H1 (cell line): ENCODE results near the gene POLR3C. TPM values are rescaled to one million over a fixed set of nuclear protein-coding genes. Genes with fewer than 3 reads are reported as not detected.

Experiments used
- CTCF ChIA-PET: fragments of 300-600 bp; sonication (Branson Sonifier 250); formaldehyde crosslinking; loops from one replicate; lab custom pipeline; 2021; ENCODE audit not compliant: partially characterized antibody; lab: Charles Lee
- POLR2A ChIA-PET: fragments of 300-600 bp; sonication (Branson Sonifier 250); formaldehyde crosslinking; loops from one replicate; lab custom pipeline; 2021; ENCODE audit warnings: inconsistent platforms; ENCODE audit not compliant: partially characterized antibody; lab: Charles Lee
- DNase-seq, 2 experiments: peaks; one replicate each; pipeline versions ENCODE4 v3.0.0 to v3.0.0-alpha.2; 2010 to 2022; ENCODE audit warnings: low spot score in 2 of 2, low read depth in 1 of 2, mixed read lengths in 1 of 2
- FAIRE-seq: peaks from 2 replicates; lab custom pipeline; 2011; peaks lifted over from hg19 to GRCh38; lab: Jason Lieb, UNC
- H2AFZ ChIP-seq: 2 replicates; pipeline ENCODE4 v1.8.1; 2012; ENCODE audit warnings: low read length, inconsistent platforms
- H2AK5ac ChIP-seq: 2 replicates; pipeline ENCODE4 v1.6.1; 2013; ENCODE audit warnings: low read depth, low read length
- H2BK120ac ChIP-seq: replicated peaks from 2 replicates; pipeline ENCODE3; 2013; ENCODE audit warnings: low read depth, low read length, inconsistent platforms
- H2BK12ac ChIP-seq: 2 replicates; pipeline ENCODE4 v1.6.1; 2013; ENCODE audit warnings: low read depth, low read length
- H2BK15ac ChIP-seq: 2 replicates; pipeline ENCODE4 v1.6.1; 2013; ENCODE audit warnings: low read length
- H2BK20ac ChIP-seq: 2 replicates; pipeline ENCODE4 v1.6.1; 2013; ENCODE audit warnings: low read length
- H2BK5ac ChIP-seq: 2 replicates; pipeline ENCODE4 v1.6.1; 2013; ENCODE audit warnings: low read depth, low read length
- H3K14ac ChIP-seq: 2 replicates; pipeline ENCODE4 v1.6.1; 2013; ENCODE audit warnings: inconsistent platforms; ENCODE audit not compliant: insufficient read length
- H3K18ac ChIP-seq: 2 replicates; pipeline ENCODE4 v1.6.1; 2013; ENCODE audit warnings: low read length; ENCODE audit errors: extremely low read depth
- H3K23ac ChIP-seq: 2 replicates; pipeline ENCODE4 v1.6.1; 2013; ENCODE audit warnings: inconsistent platforms; ENCODE audit not compliant: insufficient read length
- H3K23me2 ChIP-seq: 2 replicates; pipeline ENCODE4 v1.6.1; 2013; ENCODE audit warnings: low read depth, low read length
- H3K27ac ChIP-seq: 2 replicates; pipeline ENCODE4 v1.6.1; 2011; ENCODE audit warnings: low read depth, low read length, inconsistent platforms
- H3K27me3 ChIP-seq, 4 experiments: replicated peaks in 1 of 4; 1 replicate in 1 of 4; 2 replicates in 3 of 4; pipeline versions ENCODE4 v1.6.1 to v1.8.1; 2011 to 2013; ENCODE audit warnings: low read length in 3 of 4, mild to moderate bottlenecking in 3 of 4, inconsistent platforms in 2 of 4, mixed read lengths in 2 of 4, moderate library complexity in 1 of 4; ENCODE audit not compliant: control insufficient read depth in 3 of 4, insufficient read depth in 3 of 4; ENCODE audit errors: extremely low read depth in 1 of 4
- H3K36me3 ChIP-seq, 4 experiments: 2 replicates each; pipeline versions ENCODE4 v1.6.1 to v1.8.1; 2011 to 2013; ENCODE audit warnings: mild to moderate bottlenecking in 4 of 4, low read length in 3 of 4, moderate library complexity in 2 of 4, control low read depth in 1 of 4, inconsistent platforms in 1 of 4; ENCODE audit not compliant: insufficient read depth in 4 of 4, control insufficient read depth in 2 of 4
- H3K4ac ChIP-seq: replicated peaks from 2 replicates; pipeline ENCODE3; 2013; ENCODE audit warnings: low read length, low read depth, mixed read lengths, inconsistent platforms; ENCODE audit not compliant: insufficient read length
- H3K4me1 ChIP-seq, 4 experiments: replicated peaks in 1 of 4; 1 replicate in 1 of 4; 2 replicates in 3 of 4; pipeline versions ENCODE4 v1.6.1 to v1.8.1; 2011 to 2013; ENCODE audit warnings: low read length in 3 of 4, inconsistent platforms in 2 of 4, mixed read lengths in 1 of 4; ENCODE audit not compliant: insufficient read depth in 4 of 4, control insufficient read depth in 3 of 4
- H3K4me2 ChIP-seq, 2 experiments: 2 replicates each; pipeline versions ENCODE4 v1.6.1 to v1.8.1; 2011 to 2013; ENCODE audit warnings: low read depth in 2 of 2, low read length in 2 of 2, control low read depth in 1 of 2, inconsistent platforms in 1 of 2, mild to moderate bottlenecking in 1 of 2; ENCODE audit not compliant: insufficient read depth in 1 of 2
- H3K4me3 ChIP-seq, 4 experiments: fragments of 200-600, 300-600 bp in 1 of 4; sonication (generic), shearing (Covaris generic), sonication (Bioruptor Twin) in 1 of 4; 2 replicates each; pipeline versions ENCODE4 v1.5.1 to v1.8.1; 2011 to 2016; ENCODE audit warnings: low read length in 4 of 4, low read depth in 3 of 4, control low read depth in 2 of 4, inconsistent platforms in 2 of 4, mild to moderate bottlenecking in 2 of 4, mixed read lengths in 1 of 4, moderate library complexity in 1 of 4; ENCODE audit not compliant: insufficient read depth in 2 of 4; ENCODE audit errors: extremely low read depth in 1 of 4
- H3K56ac ChIP-seq: replicated peaks from 2 replicates; pipeline ENCODE3; 2013; ENCODE audit warnings: low read depth, mild to moderate bottlenecking, mixed read lengths, low read length, inconsistent platforms; ENCODE audit not compliant: insufficient read length
- H3K79me1 ChIP-seq: 2 replicates; pipeline ENCODE4 v1.6.1; 2013; ENCODE audit warnings: low read depth, low read length, control low read depth
- H3K79me2 ChIP-seq, 2 experiments: 2 replicates each; pipeline versions ENCODE4 v1.6.1 to v1.8.1; 2012 to 2013; ENCODE audit warnings: low read length in 2 of 2, mild to moderate bottlenecking in 2 of 2, inconsistent platforms in 1 of 2; ENCODE audit not compliant: insufficient read depth in 2 of 2, control insufficient read depth in 1 of 2
- H3K9ac ChIP-seq, 4 experiments: replicated peaks in 1 of 4; 1 replicate in 1 of 4; 2 replicates in 3 of 4; pipeline versions ENCODE4 v1.6.1 to v1.8.1; 2011 to 2013; ENCODE audit warnings: low read depth in 3 of 4, low read length in 3 of 4, control low read depth in 2 of 4, mild to moderate bottlenecking in 2 of 4, moderate library complexity in 2 of 4, inconsistent platforms in 1 of 4; ENCODE audit errors: extremely low read depth in 1 of 4
- H3K9me3 ChIP-seq, 2 experiments: 2 replicates each; pipeline versions ENCODE4 v1.6.1 to v1.8.1; 2012 to 2013; ENCODE audit warnings: mild to moderate bottlenecking in 2 of 2, moderate library complexity in 2 of 2, control low read depth in 1 of 2, inconsistent platforms in 1 of 2, low read depth in 1 of 2, low read length in 1 of 2, mixed read lengths in 1 of 2; ENCODE audit not compliant: insufficient read depth in 2 of 2
- H4K20me1 ChIP-seq, 2 experiments: replicated peaks in 1 of 2; 2 replicates each; pipeline versions ENCODE3 to v1.8.1; 2011 to 2013; ENCODE audit warnings: inconsistent platforms in 2 of 2, low read length in 2 of 2, mild to moderate bottlenecking in 1 of 2; ENCODE audit not compliant: insufficient read depth in 2 of 2, control insufficient read depth in 1 of 2
- H4K5ac ChIP-seq: 2 replicates; pipeline ENCODE4 v1.6.1; 2013; ENCODE audit warnings: low read length, low read depth, mixed read lengths, inconsistent platforms; ENCODE audit not compliant: insufficient read length
- H4K8ac ChIP-seq: 2 replicates; pipeline ENCODE4 v1.8.0; 2013; ENCODE audit warnings: mild to moderate bottlenecking, moderate library complexity, low read length, inconsistent platforms; ENCODE audit not compliant: insufficient read depth; ENCODE audit errors: extremely low read depth
- H4K91ac ChIP-seq: replicated peaks from 2 replicates; pipeline ENCODE3; 2013; ENCODE audit warnings: low read length, mixed read lengths, inconsistent platforms; ENCODE audit not compliant: insufficient read length
- BRCA1 ChIP-seq: IDR thresholded peaks from 2 replicates; pipeline ENCODE4 v1.6.1; 2012; ENCODE audit warnings: low read depth, low read length, improper control_type of control experiment
- CBX5 ChIP-seq: fragments of 300-800, 300-1000 bp; sonication (generic); IDR thresholded peaks from 2 replicates; pipeline ENCODE4 v1.7.1; 2016; ENCODE audit warnings: antibody characterized with exemption, low read length, low read depth
- EP300 ChIP-seq, 2 experiments: IDR thresholded peaks; 1 replicate in 1 of 2; 2 replicates in 1 of 2; pipeline ENCODE4 v1.6.1; 2011 to 2012; ENCODE audit warnings: low read depth in 2 of 2, low read length in 2 of 2, mild to moderate bottlenecking in 2 of 2, borderline replicate concordance in 1 of 2, inconsistent platforms in 1 of 2, moderate library complexity in 1 of 2
- FOSL1 ChIP-seq: IDR thresholded peaks from 2 replicates; pipeline ENCODE4 v1.6.1; 2011; ENCODE audit warnings: mild to moderate bottlenecking, low read depth, low read length, moderate library complexity; ENCODE audit not compliant: insufficient read depth
- HDAC6 ChIP-seq: IDR thresholded peaks from one replicate; pipeline ENCODE4 v1.7.1; 2012; ENCODE audit warnings: low read depth, mild to moderate bottlenecking, inconsistent platforms, low read length, moderate library complexity
- KDM4A ChIP-seq: IDR thresholded peaks from one replicate; pipeline ENCODE4 v1.7.1; 2012; ENCODE audit warnings: low read depth, mild to moderate bottlenecking, moderate library complexity, low read length, inconsistent platforms; ENCODE audit not compliant: severe bottlenecking
- NRF1 ChIP-seq: IDR thresholded peaks from 2 replicates; pipeline ENCODE4 v1.6.1; 2011; ENCODE audit warnings: mild to moderate bottlenecking, low read depth, low read length, improper control_type of control experiment
- POLR2A ChIP-seq, 2 experiments: IDR thresholded peaks; 1 replicate in 1 of 2; 2 replicates in 1 of 2; pipeline ENCODE4 v1.6.1; 2011; ENCODE audit warnings: low read depth in 2 of 2, low read length in 2 of 2, mild to moderate bottlenecking in 2 of 2; ENCODE audit errors: control extremely low read depth in 1 of 2
- POU5F1 ChIP-seq: IDR thresholded peaks from 2 replicates; pipeline ENCODE4 v1.6.1; 2011; ENCODE audit warnings: low read depth, mild to moderate bottlenecking, low read length, moderate library complexity
- SIN3A ChIP-seq, 2 experiments: IDR thresholded peaks in 1 of 2; conservative IDR thresholded peaks in 1 of 2; 2 replicates each; pipeline ENCODE4 v1.6.1; 2011 to 2012; ENCODE audit warnings: low read length in 2 of 2, improper control_type of control experiment in 1 of 2, low read depth in 1 of 2, mild to moderate bottlenecking in 1 of 2
- SP2 ChIP-seq: IDR thresholded peaks from 2 replicates; pipeline ENCODE4 v1.6.1; 2012; ENCODE audit warnings: mild to moderate bottlenecking, low read length, inconsistent platforms
- TCF12 ChIP-seq: IDR thresholded peaks from 2 replicates; pipeline ENCODE4 v1.6.1; 2011; ENCODE audit warnings: low read depth, mild to moderate bottlenecking, low read length
- WGBS, 2 experiments: shearing (Covaris generic) in 1 of 2; methylation state at CpG; one replicate each; pipeline versions ENCODE4 v1.1.6 to v1.1.7; 2013 to 2015; ENCODE audit warnings: low lambda C conversion rate in 2 of 2, mixed read lengths in 2 of 2, inconsistent platforms in 1 of 2, low coverage in 1 of 2, missing lambda C conversion rate in 1 of 2; ENCODE audit not compliant: insufficient replicate concordance in 2 of 2, insufficient coverage in 1 of 2, insufficient read length in 1 of 2; ENCODE audit errors: extremely low coverage in 1 of 2, missing lambda C conversion rate in 1 of 2; 5-methylcytosine and 5-hydroxymethylcytosine counted together
- polyA plus RNA-seq, 7 experiments: library from polyadenylated mRNA; depleted of rRNA in 3 of 7; stranded (reverse) in 5 of 7; unstranded in 2 of 7; fragments of >200 nt in 5 of 7; fragments of 200-250 nt in 2 of 7; gene quantifications; 1 replicate in 5 of 7; 2 replicates in 1 of 7; 4 replicates in 1 of 7; pipeline versions ENCODE4 v1.2.1 to v1.2.3, GENCODE V29; 2011 to 2013; ENCODE audit warnings: missing spikeins in 2 of 7, mixed read lengths in 2 of 7
- total RNA-seq: library from RNA; stranded (reverse); fragmentation: NEBNext Ultra II Directional; extraction: Animal tissue kit (Norgen Biotek cat#: 25700); gene quantifications from 2 replicates; pipeline ENCODE4 v1.2.1, GENCODE V29; 2021

POLR3C gene
- total and polyA plus RNA-seq, 2 of the 8 experiments (the other 6 are each of a cell fraction or from before 2014, with no cell fraction given): 26.8 TPM

DNA sequence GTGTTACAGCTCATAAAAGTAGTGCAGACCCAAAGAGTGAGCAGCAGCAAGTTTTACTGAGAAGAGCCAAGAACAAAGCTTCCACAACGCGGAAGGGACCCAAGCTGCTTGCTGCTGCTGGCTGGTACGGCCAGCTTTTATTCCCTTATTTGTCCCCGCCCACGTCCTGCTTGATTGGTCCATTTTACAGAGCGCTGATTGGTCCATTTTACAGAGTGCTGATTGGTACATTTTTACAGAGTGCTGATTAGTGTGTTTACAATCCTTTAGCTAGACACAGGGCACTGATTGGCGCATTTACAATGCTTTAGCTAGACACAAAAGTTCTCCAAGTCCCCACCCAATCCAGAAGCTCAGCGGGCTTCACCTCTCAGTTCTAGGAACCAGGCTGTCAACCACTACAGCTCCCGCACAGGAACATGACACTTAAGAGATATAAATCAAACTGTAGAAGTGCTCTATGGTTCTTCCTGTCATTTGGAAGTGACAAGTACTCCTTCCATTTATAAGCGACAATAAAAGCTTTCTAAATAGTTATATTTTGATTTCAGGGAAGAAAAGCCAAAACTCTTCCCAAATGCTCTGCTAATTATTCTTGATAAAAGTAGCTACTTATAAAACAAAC is 28.6 kb upstream of the POLR3C start:
- no peak overlapping the region for H3K4me2 ChIP-seq
- ChIA-PET CTCF (interaction anchor here (0.6 kb wide), 1 partner anchor 106 kb away, joined by 3 read pairs; no protein-coding TSS in a partner anchor), POLR2A (interaction anchor here (1.1 kb wide), 1 partner anchor 15 kb away, joined by 3 read pairs; no protein-coding TSS in a partner anchor)
- peaks cover 4% of the 10 kb centered on the region in 2 experiments; a peak in 1 of 4 replicates for H3K9me3 ChIP-seq
- H4K91ac ChIP-seq: no peak overlapping the region
- no peak overlapping the region for H3K18ac ChIP-seq
- H3K4me1 ChIP-seq: peaks cover 0 to 3% (median 0%) of the 10 kb centered on the region in 4 experiments; a peak in 2 of 7 replicates
- no peaks in the 10 kb centered on the region for H4K20me1 ChIP-seq
- no peak overlapping the region for H3K4ac ChIP-seq
- H3K79me2 ChIP-seq: 0 out of 4 replicates have a peak, but pooled peaks cover 0 to 3% of the 10 kb centered on the region in 2 experiments
- no peak overlapping the region for H3K4me3 ChIP-seq
- FAIRE-seq: no peak
- no peak overlapping the region for H2BK5ac ChIP-seq
- H3K9ac ChIP-seq: no peak overlapping the region
- peaks cover under 1% of the 10 kb centered on the region; the same call in 1 of the 2 replicates for H3K79me1 ChIP-seq
- no peak overlapping the region for H2BK15ac ChIP-seq
- H4K5ac ChIP-seq: no peak overlapping the region
- H3K56ac ChIP-seq: no peak overlapping the region
- no peak overlapping the region for H2BK12ac ChIP-seq
- no peak overlapping the region for H2AFZ ChIP-seq
- H2BK120ac ChIP-seq: no peak overlapping the region
- H4K8ac ChIP-seq: no peak overlapping the region
- H3K27ac ChIP-seq: no peak overlapping the region
- no peak overlapping the region for H2AK5ac ChIP-seq
- H3K36me3 ChIP-seq: no peaks in the 10 kb centered on the region; a peak in 1 of 8 replicates
- no peak for DNase-seq
- H3K23ac ChIP-seq: no peak overlapping the region
- H3K27me3 ChIP-seq: no peaks in the 10 kb centered on the region
- H3K23me2 ChIP-seq: no peaks in the 10 kb centered on the region
- no peak overlapping the region for H2BK20ac ChIP-seq
- 91% methylated on average over 10 of the region's 10 CpGs; no CpG with 5 or more reads in 1 of the 2 experiments for WGBS, 2 experiments
- no peak overlapping the region for H3K14ac ChIP-seq
- TF ChIP-seq KDM4A (no peak), POU5F1 (no peak), SP2 (no peak), BRCA1 (no peak), POLR2A (IDR thresholded peaks at IDR 0.05; ENCODE audit: control extremely low read depth in 1 of 2, low read depth in 2 of 2, low read length in 2 of 2) (no peak), CBX5 (no peak), EP300 (IDR thresholded peaks at IDR 0.05; ENCODE audit: borderline replicate concordance in 1 of 2, low read depth in 2 of 2, low read length in 2 of 2) (no peak), NRF1 (no peak), FOSL1 (no peak), SIN3A (conservative IDR thresholded peaks at IDR 0.05 in 1 of 2, IDR thresholded peaks at IDR 0.05 in 1 of 2; ENCODE audit: low read depth in 1 of 2, low read length in 2 of 2) (no peak), HDAC6 (no peak), TCF12 (no peak)
